22Rv1 (cell line): Measurements from ENCODE around the gene NRXN3.

ENCODE experiments used
- ZFX ChIP-seq: fragments of 450-650 bp; IDR thresholded peaks from 2 replicates; pipeline ENCODE4 v1.6.1; 2017; ENCODE audit warnings: antibody characterized with exemption, borderline replicate concordance
- TF ChIP-seq, protein P1 (sequence below): fragments of 450-650 bp; IDR thresholded peaks from 2 replicates; pipeline ENCODE4 v1.5.1; 2017; ENCODE audit warnings: mild to moderate bottlenecking

DNA sequence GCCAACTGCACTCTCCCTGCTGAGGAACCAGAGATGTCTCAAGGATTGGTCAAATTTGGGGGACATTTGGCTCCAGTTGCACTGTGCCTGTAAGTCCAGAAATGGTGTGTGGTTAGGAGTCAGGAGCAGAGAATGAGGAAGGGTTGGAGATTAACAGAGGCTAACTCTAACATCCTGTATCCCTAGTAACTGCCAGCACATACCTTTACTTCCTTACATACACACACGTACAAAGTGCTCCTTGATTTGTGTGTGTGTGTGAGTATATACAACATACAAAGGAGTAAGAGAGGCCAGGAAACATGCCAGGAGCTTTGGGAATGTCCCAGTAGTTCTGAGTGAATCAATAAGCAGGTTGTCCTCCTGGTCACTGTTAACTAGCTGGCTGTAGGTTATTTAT, 39.8 kb upstream of the NRXN3 start:
- TF ChIP-seq, protein P1, sequence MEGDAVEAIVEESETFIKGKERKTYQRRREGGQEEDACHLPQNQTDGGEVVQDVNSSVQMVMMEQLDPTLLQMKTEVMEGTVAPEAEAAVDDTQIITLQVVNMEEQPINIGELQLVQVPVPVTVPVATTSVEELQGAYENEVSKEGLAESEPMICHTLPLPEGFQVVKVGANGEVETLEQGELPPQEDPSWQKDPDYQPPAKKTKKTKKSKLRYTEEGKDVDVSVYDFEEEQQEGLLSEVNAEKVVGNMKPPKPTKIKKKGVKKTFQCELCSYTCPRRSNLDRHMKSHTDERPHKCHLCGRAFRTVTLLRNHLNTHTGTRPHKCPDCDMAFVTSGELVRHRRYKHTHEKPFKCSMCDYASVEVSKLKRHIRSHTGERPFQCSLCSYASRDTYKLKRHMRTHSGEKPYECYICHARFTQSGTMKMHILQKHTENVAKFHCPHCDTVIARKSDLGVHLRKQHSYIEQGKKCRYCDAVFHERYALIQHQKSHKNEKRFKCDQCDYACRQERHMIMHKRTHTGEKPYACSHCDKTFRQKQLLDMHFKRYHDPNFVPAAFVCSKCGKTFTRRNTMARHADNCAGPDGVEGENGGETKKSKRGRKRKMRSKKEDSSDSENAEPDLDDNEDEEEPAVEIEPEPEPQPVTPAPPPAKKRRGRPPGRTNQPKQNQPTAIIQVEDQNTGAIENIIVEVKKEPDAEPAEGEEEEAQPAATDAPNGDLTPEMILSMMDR = no peak
- no peak for TF ChIP-seq ZFX
